ENCODE measurements around the gene PDE4DIP. TPM values are rescaled to one million over a fixed set of nuclear protein-coding genes. Genes with fewer than 3 reads are reported as not detected.
"Not testable (repeated sequence)": the region's sequence is repeated elsewhere in the genome, so short reads cannot be mapped to it uniquely, and the experiment has no call there.

Gene PDE4DIP
- total RNA-seq, 8 experiments from 2014 or later: 39.0 to 215 (median 64.9) TPM

DNA sequence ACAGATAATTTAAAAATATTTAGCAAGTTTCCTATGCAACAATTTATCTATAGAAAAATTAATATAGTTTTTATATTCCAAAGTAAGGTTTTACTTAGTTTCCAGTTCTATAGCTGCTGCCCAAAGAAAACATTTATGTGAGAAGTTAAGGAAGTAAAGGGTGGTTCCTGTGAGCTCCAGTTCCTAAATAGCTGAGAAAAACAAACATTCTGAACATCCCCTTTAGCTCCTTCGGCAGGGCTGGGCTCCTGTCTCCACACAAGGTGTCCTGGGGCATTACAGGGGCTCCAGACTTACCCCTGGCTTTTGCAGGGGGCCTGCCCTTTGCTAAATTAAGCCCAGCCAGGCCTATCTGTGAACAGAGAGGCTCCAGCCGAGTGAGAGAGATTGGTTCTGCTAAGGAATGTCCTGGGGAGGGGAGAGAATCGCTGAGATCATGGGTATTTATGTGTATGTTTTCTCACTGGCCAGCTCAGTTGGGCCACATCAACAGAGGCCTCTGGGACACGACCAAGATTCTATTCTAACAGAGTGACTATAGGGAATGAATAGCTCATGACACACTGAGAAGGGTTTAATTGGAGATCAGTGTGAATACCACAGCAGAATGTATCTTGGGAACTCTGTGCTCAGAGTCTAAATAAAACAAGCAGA lies 72.6 kb downstream of the PDE4DIP start:
- H3K27ac ChIP-seq; H3K4me3 ChIP-seq; H3K4me1 ChIP-seq (replicated peaks in 1 of 2); in situ Hi-C loops (cut with MboI; ENCODE audit: low pct_unique_long_range_greater_than_20kb in 2 of 9, low sequenced_read_pairs in 9 of 9, unreplicated experiment in 9 of 9): not testable (repeated sequence)
- WGBS, 10 experiments: no CpG with 5 or more reads among the region's 4 CpGs
- peak; percentile 85 to 97 (median 92) for ATAC-seq (replicated peaks in 6 of 8)

- in situ Hi-C loops (cut with MboI; ENCODE audit: low pct_unique_long_range_greater_than_20kb in 2 of 9, low sequenced_read_pairs in 9 of 9, unreplicated experiment in 9 of 9); H3K4me3 ChIP-seq; H3K27ac ChIP-seq; H3K4me1 ChIP-seq (replicated peaks in 1 of 2): not testable (repeated sequence)
- peak in 5 of 8 experiments; percentile 5 to 61 (median 52) for ATAC-seq (replicated peaks in 6 of 8)
- 60% methylated on average over 1 of the region's 3 CpGs; no CpG with 5 or more reads in 9 of the 10 experiments for WGBS, 10 experiments
Measured at GRCh38 chr1:148918836-148919447, 74.7 kb downstream of the PDE4DIP start.

DNA sequence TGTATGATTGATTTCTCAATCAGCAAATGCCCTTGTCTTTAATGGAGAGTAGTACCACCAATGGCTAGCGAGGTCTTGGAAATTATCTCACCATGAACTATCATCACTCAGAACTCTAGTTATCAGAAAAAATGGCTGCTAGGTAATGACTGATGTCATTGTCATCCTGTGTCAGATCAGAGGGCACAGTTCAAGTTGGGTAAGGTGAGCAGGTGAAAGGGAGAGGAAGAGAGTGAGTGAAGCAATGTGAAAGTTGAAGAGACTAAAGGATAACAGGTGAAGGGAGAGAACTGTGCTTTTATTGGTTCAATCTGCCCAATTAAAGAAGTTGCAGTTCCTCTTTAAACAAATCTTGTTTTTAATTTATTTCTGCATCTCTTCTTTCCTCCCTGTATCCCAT lies 76.8 kb downstream of the PDE4DIP start:
- ATAC-seq (replicated peaks in 6 of 8); H3K27ac ChIP-seq; H3K4me3 ChIP-seq; H3K4me1 ChIP-seq (replicated peaks in 1 of 2); in situ Hi-C loops (cut with MboI; ENCODE audit: low pct_unique_long_range_greater_than_20kb in 2 of 9, low sequenced_read_pairs in 9 of 9, unreplicated experiment in 9 of 9): not testable (repeated sequence)
- no CpG with 5 or more reads among the region's 1 CpG for WGBS, 10 experiments

GRCh38 chr1:148923798-148924197 lies 79.6 kb downstream of the PDE4DIP start:
- in situ Hi-C loops (cut with MboI; ENCODE audit: low pct_unique_long_range_greater_than_20kb in 2 of 9, low sequenced_read_pairs in 9 of 9, unreplicated experiment in 9 of 9); H3K27ac ChIP-seq; H3K4me3 ChIP-seq; H3K4me1 ChIP-seq (replicated peaks in 1 of 2); ATAC-seq (replicated peaks in 6 of 8): not testable (repeated sequence)
- 86% methylated on average over 1 of the region's 3 CpGs; no CpG with 5 or more reads in 9 of the 10 experiments for WGBS, 10 experiments

DNA sequence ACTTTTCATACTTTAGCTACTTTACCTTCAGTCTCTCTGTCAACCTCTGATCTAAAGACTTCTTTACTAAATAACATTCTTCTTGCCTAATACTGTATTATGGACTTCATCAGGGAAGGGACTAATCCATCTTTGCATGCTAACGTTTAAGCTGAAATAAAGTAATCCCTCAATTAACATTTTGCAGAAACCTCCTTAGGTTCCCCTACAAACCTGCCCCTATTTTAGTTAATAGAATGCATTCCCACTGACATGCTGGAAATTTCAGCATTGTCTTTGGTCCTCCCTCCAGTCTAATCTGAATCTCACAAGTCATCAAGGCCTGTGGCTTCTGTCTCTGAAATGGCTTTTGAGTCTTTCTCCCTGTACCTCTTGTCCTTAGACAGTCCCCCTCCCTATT lies 83.4 kb downstream of the PDE4DIP start:
- H3K4me1 ChIP-seq (replicated peaks in 1 of 2); H3K27ac ChIP-seq; in situ Hi-C loops (cut with MboI; ENCODE audit: low pct_unique_long_range_greater_than_20kb in 2 of 9, low sequenced_read_pairs in 9 of 9, unreplicated experiment in 9 of 9); H3K4me3 ChIP-seq: not testable (repeated sequence)
- no CpG with 5 or more reads among the region's 1 CpG for WGBS, 10 experiments
- peak in 3 of 8 experiments; percentile 72 to 84 (median 78) for ATAC-seq (replicated peaks in 6 of 8)

DNA sequence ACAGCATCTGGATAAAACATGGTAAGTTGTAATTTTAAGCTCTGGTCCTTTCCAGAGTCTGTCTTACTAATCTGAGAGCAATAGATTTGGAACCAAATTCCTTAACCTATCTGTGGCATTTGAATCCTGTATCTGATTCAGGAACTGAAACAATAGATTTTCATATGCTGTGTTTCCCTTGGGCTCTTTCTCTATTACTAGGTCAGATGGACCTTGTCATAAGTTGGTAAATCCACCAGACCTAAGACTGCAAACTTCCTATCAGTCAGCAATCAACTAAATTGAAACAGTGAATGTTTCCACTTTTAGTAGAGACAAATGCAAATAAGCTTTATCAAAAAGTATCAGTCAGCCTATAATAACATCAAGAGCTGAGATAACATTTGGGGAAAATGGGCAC lies 85.0 kb downstream of the PDE4DIP start:
- ATAC-seq (replicated peaks in 6 of 8); H3K4me1 ChIP-seq (replicated peaks in 1 of 2); H3K4me3 ChIP-seq; H3K27ac ChIP-seq; in situ Hi-C loops (cut with MboI; ENCODE audit: low pct_unique_long_range_greater_than_20kb in 2 of 9, low sequenced_read_pairs in 9 of 9, unreplicated experiment in 9 of 9): not testable (repeated sequence)

DNA sequence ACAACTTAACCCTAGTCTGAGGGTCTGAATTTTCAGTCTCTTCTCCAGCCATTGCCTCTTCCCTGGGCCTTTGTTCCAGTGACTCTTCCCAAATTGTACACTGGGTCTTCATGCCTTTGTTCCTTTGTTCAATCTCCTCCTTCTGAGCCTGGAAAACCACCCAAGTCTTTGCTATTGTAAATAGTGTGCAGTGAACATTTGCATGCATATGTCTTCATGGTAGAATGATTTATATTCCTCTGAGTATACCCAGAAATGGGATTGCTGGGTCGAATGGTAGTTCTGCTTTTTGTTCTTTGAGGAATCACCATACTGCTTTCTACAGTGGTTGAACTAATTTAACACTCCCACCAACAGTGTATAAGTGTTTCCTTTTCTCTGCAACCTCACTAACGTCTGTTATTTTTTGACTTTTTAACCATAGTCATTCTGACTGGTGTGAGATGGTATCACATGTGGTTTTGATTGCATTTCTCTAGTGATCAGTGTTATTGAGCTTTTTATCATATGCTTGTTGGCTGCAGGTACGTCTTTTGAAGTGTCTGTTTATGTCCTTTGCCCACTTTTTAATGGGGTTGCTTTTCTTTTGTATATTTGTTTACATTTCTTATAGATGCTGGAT lies 91.3 kb downstream of the PDE4DIP start:
- H3K27ac ChIP-seq; H3K4me3 ChIP-seq; in situ Hi-C loops (cut with MboI; ENCODE audit: low pct_unique_long_range_greater_than_20kb in 2 of 9, low sequenced_read_pairs in 9 of 9, unreplicated experiment in 9 of 9); H3K4me1 ChIP-seq (replicated peaks in 1 of 2): not testable (repeated sequence)
- WGBS, 10 experiments: no CpG with 5 or more reads among the region's 3 CpGs
- ATAC-seq (replicated peaks in 6 of 8): peak in 3 of 8 experiments; percentile 75 to 93 (median 87)

DNA sequence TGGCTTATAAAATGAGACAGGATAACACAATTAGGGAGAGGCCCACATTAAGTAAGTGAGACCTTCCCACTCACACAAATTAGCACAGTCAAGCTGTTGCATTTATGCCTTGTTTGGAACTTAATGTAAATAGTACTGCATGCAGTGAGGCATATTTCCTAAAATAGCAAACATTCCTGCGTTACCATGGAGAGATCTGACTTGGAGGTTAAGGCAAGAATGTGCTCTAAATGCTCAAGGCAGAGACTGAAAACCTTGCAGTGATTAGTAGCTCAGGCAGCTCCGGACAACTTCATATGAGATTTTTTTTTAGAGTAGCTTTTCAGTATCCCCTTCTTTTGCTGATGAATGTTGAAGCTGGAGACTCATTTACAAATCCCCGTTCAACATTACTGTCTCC lies 98.7 kb downstream of the PDE4DIP start:
- ATAC-seq (replicated peaks in 6 of 8): peak; percentile 88 to 97 (median 94)
- H3K4me1 ChIP-seq (replicated peaks in 1 of 2); in situ Hi-C loops (cut with MboI; ENCODE audit: low pct_unique_long_range_greater_than_20kb in 2 of 9, low sequenced_read_pairs in 9 of 9, unreplicated experiment in 9 of 9); H3K4me3 ChIP-seq; H3K27ac ChIP-seq: not testable (repeated sequence)
- WGBS, 10 experiments: no CpG with 5 or more reads among the region's 3 CpGs

DNA sequence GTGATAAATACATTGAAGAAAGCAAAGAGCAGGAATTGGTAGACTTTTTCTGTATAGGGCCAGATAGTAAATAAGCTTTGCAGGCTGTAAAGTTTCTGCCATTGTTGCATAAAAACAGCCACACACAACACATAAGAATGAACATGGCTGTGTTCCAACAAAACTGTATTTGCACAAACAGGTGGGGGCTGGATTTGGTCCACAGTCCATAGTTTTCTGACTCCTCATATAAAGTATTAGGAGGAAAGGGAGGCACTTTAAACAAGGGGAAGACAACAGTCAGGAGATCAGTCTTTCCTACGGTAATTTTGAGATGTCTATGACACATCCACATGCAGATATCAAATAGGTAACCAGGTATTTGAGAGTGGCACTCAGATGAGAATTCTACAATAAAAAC lies 100.9 kb downstream of the PDE4DIP start:
- H3K27ac ChIP-seq; in situ Hi-C loops (cut with MboI; ENCODE audit: low pct_unique_long_range_greater_than_20kb in 2 of 9, low sequenced_read_pairs in 9 of 9, unreplicated experiment in 9 of 9); H3K4me1 ChIP-seq (replicated peaks in 1 of 2); H3K4me3 ChIP-seq; ATAC-seq (replicated peaks in 6 of 8): not testable (repeated sequence)
- no CpG with 5 or more reads among the region's 1 CpG for WGBS, 10 experiments

DNA sequence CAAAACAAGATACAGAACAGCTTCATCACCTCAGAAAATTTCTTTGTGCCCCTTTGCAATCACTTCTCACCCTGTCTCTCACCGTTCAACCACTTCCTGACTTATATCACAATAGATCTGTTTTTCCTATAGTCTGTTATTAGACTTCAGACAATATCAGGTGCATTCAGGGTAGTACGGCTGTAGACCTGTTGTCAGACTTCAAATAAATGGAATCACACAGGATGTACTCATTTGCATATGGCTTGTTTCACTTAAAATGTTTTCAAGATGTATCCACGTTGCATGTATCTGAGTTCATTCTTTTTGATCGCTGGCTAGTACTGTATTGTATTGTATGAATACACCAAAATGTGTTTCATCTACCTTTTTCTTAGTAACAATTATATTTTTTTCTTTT lies 104.5 kb downstream of the PDE4DIP start:
- H3K27ac ChIP-seq; H3K4me3 ChIP-seq; H3K4me1 ChIP-seq (replicated peaks in 1 of 2); ATAC-seq (replicated peaks in 6 of 8); in situ Hi-C loops (cut with MboI; ENCODE audit: low pct_unique_long_range_greater_than_20kb in 2 of 9, low sequenced_read_pairs in 9 of 9, unreplicated experiment in 9 of 9): not testable (repeated sequence)
- 43 to 100% (median 92%) methylated on average over 1 to 3 of the region's 4 CpGs; no CpG with 5 or more reads in 6 of the 10 experiments for WGBS, 10 experiments

GRCh38 chr1:148951336-148952227 lies 107.4 kb downstream of the PDE4DIP start:
- H3K4me1 ChIP-seq (replicated peaks in 1 of 2); in situ Hi-C loops (cut with MboI; ENCODE audit: low pct_unique_long_range_greater_than_20kb in 2 of 9, low sequenced_read_pairs in 9 of 9, unreplicated experiment in 9 of 9): not testable (repeated sequence)
- Histone ChIP-seq H3K4me3 (peak overlapping the region; percentile 46 to 99 (median 65)), H3K27ac (peak overlapping the region; percentile 91 to 94)
- peak; percentile 60 to 81 (median 78) for ATAC-seq (replicated peaks in 6 of 8)
- WGBS, 10 experiments: 0 to 40% (median 13%) methylated on average over 1 to 4 of the region's 44 CpGs; no CpG with 5 or more reads in 6 of the 10 experiments

GRCh38 chr1:148952253-148952937 lies 108.2 kb downstream of the PDE4DIP start:
- in situ Hi-C loops (cut with MboI; ENCODE audit: low pct_unique_long_range_greater_than_20kb in 2 of 9, low sequenced_read_pairs in 9 of 9, unreplicated experiment in 9 of 9); H3K4me1 ChIP-seq (replicated peaks in 1 of 2): not testable (repeated sequence)
- Histone ChIP-seq H3K4me3 (peak overlapping the region; percentile 49 to 99 (median 65)), H3K27ac (peak overlapping the region; percentile 91 to 94)
- ATAC-seq (replicated peaks in 6 of 8): peak; percentile 82 to 88 (median 86)
- no CpG with 5 or more reads among the region's 66 CpGs for WGBS, 10 experiments
